ENCODE data around the gene SRP14. TPM values are rescaled to one million over a fixed set of nuclear protein-coding genes. Genes with fewer than 3 reads are reported as not detected.
A peak's percentile ranks its signal among the peaks of the same experiment; 100 is the strongest.
"Not testable (repeated sequence)": the region's sequence is repeated elsewhere in the genome, so short reads cannot be mapped to it uniquely, and the experiment has no call there.

Gene SRP14, protein sequence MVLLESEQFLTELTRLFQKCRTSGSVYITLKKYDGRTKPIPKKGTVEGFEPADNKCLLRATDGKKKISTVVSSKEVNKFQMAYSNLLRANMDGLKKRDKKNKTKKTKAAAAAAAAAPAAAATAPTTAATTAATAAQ
- total RNA-seq (2014; rRNA removed; shearing (Covaris generic)), result 317 and 358 TPM in 2 replicates

DNA sequence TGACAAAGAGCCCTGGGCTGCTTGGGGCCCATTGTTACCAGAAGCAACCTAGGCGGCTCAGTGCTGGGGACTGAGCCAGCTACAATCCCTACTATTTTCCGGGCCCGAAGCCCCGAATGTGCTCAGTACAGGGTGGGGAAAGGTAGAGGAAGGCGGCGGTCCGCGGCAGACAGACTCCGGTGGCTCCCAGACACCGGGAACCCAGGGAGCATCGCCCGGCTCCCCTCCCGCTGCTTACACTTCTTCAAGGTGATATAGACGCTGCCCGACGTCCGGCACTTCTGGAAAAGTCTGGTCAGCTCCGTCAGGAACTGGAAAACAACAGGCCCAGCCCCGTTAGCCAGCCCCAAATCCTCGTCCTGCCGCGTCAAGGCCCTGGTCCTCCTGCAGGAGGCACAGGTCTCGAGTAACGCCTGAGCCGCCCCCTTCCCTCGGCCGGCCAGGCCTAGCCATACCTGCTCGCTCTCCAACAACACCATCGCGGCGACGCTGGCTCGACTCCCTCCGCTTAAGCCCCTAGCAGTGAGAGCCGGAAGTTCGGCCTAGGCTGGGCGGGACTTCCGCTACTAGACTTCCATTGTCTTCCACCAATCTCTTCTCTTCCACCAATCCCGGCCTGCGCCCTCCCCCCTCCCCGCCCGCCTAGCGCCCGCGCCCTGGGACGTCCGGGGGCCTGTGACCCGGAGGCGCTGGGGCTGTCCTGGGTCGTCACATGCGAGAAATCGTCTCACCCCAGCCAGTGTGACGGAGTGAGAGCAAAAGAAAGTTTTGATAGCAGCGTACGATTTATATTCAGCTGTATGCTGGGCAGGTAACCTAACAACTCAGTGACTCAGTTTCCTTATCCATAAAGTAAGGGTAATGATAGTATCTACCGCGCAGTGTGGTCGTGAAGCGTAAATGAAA is at the start of gene SRP14:
TSS of gene SRP14 (minus strand) at position 544 of the 906 bp plus-strand sequence. CDS start at position 479, 65 bp downstream.
- peak; percentile 87 for DNase-seq (ENCODE audit: low spot score)

DNA sequence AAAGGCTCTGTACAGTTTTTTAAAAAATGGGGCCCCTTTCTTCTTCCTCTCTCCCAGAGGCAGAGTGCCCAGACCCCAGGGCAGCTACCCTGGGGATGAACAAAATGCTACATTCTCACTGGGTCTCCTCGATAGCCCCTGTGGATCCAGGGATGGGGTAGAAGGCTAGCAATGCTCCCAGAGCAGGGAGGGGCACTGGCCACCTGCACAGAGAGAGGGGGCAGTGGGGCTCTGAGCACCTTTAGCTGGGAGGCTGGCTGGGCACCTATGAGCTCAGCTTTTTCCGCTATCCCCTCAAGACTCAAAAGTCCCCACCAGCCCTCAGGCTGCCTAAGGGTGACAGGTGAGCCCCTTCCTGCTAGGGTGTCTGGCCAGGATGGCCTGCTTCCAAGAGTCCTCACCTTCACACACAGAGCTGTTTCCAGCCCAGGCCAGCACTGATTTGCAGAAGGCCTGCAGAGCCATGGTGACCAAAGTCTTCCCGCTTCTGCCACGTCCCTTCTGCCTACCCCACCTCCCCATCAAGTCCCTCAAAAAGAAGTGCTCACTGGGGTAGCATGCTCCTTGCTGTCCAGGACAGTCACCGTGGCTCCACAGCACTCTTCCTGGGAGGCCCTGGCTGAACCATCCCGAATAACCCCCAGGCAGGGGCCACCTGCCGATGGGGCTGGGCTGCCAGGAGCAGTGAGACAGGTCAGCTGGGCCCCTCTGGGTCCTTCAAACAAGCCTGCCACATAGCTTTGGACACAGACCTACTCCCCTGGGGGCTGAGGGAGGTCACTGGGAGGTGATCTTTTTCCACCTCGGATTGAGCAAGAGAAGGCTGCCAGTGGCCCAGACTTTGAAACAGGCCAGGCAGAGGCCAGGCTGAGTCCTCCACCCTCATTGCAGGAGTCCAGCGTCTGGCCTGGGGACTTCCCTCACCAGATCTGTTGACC is 49.3 kb upstream of the SRP14 start:
- no peak for DNase-seq (ENCODE audit: low spot score)

DNA sequence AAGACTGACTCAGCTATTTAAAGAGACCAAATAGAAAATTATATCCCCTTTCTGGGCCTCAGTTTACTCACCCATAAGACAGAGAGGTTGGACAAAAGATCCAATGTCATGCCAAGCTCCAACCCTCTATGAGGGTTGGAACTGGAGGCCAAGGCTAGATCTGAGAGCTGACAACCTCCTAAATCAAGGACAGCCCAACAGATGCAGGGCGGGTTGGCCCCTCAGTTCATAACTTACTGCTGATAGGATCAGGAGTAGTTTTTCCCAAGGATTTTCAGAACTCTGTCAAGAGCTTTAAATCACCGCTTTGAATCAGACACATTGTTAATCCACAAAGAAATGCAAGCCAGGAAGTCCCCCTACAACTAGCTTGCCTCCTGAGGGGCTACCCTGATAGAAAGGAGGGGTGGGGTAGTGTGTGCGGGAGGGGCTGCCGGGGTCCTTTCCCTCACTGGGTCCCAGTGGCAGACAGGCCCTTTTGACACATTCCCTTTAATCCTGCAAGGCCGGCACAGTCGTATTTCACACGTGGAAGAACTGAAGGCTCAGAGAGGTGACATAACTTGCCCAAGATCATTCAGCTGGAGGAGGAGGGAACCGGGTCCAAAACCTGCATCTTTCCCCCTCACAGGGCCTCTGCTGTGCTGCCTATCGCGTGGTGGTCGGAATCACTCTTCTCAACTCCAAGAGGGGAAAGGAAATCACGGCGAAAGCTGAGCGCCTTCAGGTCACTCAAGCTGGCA is 48.3 kb upstream of the SRP14 start:
- DNase-seq (ENCODE audit: low spot score), result no peak

DNA sequence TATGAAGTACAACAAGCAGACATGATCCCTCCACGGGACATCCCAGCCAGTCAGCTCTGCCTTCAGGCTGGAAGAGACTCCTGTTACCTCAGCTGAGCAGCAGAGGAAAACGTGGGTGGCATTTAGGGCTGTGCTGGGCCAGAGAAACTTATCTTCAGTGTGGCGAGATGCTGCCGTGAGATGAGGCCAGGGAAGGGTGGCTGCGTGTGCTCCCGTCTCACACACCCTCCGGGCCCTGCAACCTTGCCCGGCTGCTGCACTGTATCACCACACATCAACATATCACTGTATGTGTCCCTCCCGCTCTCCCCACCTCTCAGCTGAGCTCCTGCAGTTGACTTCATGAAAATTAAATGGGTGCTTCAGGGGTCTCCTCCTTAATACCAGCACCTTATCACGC is 46.3 kb upstream of the SRP14 start:
- DNase-seq (ENCODE audit: low spot score), result peak; percentile 79

DNA sequence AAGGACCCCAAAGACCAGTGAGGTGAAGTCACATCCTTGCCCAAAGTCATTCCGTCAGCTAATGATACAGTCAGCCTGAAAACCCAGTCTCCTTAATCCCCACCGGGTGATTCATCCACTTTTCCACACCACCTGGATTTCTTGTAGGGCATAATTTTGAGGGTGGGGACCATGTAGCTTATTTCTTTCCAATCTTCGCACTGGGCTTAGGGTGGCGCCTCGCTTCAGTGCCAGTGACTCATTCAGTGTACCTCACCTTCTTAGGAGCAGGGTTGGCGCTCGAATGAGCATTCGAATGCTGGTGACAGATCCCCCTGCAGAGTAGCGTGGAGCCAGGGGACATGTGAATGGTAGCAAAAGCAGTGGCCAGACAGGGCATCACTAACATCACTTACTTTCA is 45.7 kb upstream of the SRP14 start:
- peak; percentile 73 for DNase-seq (ENCODE audit: low spot score)

DNA sequence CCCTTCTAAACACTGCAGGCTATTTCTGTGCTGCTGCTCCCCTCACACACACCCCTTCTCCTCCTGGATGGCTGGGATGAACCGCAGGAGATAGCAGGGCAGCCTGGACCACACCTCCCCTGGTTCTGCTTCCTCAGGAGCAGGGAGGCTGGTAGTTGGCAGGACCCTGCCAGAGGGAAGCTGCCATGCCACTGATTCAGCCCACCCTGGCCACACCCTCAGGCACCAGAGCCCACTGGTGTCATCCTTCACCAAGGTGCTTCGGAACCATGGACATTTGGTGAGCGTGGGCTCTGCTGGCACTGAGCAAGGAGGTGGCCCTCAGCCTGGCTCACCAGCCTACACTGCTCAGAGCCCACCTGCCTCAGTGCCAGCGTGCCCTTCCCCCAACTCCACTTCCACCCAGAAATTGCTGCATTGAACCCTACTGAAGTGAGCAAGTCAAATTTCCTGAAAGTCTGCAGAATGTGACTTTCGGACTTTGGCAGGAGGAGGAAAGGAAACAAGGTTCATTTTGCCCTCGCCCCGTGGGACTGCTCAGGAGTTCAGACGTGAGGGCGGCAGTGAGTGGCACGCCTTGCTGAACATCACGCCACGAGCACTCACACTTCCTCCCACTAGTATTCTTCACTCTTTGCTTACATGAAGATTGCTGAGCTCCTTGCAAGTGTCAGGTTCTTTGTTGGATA is 43.4 kb upstream of the SRP14 start:
- no peak for DNase-seq (ENCODE audit: low spot score)

DNA sequence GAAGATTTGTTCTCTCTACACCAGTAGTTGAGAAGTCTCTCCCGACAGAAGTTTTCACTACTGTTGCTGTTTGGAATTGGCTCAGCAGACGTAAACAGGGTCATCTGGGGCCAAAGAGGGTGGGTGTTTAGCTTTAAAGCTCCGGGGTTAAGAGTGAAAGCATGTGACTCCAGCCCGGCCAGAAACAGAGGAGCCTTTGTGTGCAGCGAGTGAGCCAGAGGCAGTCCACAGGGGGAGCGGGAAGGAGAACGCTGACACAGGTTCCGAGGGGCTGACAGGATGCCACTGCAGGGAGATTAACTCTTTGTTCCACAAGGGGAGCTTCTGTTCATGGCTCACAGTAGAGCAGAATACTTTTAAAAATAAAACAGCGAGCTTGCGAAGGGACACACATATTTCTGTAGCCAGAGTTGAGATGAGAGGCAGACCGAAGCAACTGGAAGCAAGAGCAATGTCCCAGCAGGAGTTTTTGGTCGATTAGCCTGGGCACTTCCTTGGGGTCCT is 42.8 kb upstream of the SRP14 start:
- DNase-seq (ENCODE audit: low spot score), result peak; percentile 93

DNA sequence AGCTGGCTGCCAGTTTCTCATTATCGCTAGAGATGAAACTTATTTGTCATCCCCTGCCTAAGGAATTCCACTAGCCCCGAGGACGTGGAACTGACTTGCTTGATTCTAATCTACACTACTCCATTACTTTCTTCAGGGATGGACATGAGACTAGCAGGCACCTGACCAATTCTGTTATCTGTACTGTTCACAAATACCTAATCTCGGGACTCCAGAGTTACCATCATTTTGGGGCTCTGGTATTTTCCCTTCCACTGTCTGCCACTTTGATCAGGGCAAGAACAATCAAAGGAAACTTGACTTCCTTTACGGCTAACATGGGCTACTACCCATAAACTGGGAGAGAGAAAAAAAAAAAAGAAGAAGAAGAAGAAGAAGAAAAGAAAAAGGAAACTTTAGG is 41.9 kb upstream of the SRP14 start:
- DNase-seq (ENCODE audit: low spot score), result no peak

DNA sequence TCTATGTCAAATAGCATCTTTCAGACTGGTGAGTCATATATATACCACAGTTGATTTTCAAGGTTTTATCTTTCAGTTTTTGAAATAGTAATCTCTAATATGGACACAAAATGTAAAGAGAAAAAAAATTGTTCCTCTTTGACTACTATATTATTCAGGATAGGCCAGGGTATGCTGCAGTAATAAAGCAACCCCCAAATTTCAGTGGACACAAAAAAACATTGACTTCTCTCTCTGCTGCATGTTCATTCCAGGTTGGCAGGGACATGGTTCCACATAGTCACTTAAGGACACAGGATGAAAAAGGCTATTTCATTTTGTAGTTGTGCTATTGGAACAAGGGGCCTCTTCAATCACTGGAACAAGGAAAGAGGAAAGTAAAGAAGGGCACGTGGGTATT is 41.1 kb upstream of the SRP14 start:
- no peak for DNase-seq (ENCODE audit: low spot score)

DNA sequence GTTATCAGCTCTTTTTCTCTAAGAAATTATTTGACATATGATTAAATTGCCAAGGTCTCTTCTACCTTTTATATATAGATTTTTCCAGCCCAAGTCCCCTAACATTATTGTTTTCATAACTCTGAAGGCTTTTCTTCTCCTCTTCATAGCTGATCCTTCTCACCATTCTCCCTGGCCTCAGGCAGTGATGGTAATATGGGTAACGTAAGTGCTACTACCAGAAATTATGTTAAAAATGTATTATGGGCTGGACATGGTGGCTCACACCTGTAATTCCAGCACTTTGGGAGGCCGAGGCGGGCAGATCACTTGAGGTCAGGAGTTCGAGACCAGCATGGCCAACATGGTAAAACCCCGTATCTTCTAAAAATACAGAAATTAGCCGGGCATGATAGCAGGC is 40.5 kb upstream of the SRP14 start:
- no peak for DNase-seq (ENCODE audit: low spot score)

DNA sequence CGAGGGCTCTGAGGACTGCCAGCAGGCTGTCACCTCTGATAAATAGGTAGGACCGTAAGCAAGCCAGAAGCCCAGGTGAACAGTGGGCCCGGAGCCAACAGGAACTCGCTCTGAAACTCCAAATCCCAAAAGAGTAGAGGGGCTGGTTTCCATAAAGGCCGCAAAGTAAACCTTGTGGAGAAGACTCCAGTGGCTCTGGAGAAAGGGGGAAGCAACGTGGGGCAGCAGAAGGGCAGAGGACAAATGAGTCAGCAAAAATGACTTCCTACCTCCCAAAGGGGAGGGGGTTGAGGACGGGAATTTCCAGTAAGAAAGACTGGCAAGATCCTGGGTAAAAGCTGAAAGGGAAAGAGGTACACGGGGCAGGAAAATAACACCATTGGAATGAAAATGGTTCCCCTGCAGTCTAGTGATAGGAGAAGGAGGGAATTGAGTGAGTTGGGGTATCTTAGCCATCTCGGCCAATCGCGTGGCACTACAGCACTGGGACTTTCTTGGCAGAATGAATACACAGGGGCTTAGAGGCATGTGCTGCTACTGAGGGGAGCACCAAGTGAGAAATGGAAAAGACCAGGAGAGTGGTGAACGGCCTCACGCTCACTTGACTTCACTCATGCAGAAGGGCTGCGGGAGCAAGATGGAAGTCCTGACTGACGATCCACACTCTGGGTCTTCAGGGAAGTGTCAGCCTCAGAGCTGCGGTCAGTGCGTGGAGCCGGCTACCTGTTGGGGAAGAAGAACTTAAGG is 36.5 kb upstream of the SRP14 start:
- peak; percentile 56 for DNase-seq (ENCODE audit: low spot score)

DNA sequence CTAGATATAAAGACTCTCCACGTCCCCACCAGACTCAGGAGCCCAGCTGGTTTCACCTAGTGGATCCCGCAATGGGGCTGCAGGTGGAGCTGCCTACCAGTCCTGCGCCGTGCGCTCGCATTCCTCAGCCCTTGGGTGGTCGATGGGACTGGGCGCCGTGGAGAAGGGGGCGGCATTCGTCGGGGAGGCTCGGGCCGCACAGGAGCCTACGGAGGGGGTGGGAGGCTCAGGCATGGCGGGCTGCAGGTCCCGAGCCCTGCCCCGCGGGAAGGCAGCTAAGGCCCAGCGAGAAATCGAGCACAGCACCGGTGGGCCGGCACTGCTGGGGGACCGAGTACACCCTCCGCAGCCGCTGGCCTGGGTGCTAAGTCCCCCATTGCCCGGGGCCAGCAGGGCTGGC is 35.7 kb upstream of the SRP14 start:
- not testable (repeated sequence) for DNase-seq (ENCODE audit: low spot score)

DNA sequence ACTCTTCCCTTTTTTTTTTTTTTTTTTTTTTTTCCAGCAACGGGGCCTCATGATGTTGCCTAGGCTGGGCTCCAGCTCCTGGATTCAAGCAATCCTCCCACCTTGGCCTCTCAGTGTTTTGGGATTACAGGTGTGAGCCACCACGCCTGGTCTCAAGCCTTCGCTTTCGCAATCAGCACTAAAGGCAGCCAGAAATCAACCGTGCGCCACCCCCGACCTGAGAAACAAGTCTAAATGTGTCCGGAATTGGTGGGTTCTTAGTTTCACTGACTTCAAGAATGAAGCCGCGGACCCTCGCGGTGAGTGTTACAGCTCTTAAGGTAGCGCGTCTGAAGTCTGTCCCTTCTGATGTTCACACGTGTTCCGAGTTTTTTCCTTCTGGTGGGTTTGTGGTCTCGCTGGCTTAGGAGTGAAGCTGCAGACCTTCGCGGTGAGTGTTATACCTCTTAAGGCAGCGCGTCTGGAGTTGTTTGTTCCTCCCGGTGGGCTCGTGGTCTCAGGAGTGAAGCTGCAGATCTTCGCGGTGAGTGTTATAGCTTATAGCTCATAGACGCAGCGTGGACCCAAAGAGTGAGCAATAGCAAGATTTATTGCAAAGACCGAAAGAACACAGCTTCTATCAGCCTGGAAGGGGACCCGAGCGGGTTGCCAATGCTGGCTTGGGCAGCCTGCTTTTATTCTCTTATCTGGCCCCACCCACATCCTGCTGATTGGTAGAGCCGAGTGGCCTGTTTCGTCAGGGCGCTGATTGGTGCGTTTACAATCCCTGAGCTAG is 34.9 kb upstream of the SRP14 start:
- not testable (repeated sequence) for DNase-seq (ENCODE audit: low spot score)

DNA sequence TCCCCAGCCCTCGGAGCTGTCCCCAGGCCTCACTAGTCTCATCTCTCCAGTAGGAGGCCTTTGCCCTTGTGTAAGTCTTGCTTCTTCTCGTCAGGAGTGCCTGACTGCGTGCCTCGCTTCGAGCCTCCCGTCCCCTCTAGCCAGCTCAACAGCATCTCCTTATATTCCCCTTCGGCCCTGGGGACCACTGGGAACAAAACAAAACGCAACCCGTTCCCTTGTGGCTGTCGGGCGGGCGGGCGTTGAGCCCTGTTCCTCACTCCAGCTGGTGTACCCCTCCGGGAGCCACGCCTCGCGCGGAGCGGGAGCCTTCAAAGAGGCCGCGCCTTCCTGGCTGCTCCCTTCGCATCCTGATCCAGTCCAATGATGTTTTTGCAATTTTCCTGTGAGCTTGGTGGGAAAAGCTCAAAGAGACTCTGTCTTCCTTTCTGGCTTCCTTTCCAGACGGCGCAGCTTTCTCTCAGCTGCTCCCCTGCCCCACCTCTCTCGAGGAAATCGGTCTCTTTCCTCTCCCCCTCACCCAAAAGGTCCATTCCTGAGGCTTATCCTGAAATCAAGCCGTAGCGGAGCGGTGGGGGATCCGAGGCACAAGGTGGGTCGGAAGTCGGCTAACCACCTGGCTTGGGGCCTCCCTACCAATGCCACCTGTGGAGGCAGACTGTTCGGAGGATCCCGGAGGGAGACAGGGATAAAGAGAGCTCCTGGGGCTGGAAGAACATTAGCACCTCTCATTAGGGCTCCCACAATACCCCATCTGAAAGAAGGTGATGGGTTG is 33.4 kb upstream of the SRP14 start:
- no peak for DNase-seq (ENCODE audit: low spot score)

DNA sequence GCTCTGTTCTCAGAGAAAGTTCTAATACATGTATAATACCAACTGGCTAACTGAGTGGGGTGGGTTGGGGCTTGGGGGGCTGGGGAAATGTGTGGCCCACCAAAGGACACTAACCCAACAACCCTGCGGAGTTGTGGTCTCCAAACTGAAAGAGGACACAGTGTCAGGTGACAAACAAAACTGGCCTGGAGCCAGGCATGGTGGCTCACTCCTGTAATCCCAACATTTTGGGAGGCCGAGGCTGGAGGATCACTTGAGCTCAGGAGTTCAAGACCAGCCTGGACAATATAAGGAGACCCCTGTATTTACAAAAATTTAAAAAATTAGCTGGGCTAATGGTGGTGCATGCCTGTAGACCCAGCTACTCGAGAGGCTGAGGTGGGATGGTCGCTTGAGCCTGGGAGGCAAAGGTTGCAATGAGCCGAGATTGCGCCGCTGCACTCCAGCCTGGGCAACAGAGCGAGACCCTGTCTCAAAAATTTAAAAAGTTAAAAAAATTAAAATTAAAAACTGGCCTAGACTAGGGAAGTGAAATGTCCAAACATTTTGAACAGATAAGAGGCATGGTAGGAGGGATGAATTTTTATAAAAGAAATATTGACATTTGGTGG is 31.7 kb upstream of the SRP14 start:
- DNase-seq (ENCODE audit: low spot score), result no peak

DNA sequence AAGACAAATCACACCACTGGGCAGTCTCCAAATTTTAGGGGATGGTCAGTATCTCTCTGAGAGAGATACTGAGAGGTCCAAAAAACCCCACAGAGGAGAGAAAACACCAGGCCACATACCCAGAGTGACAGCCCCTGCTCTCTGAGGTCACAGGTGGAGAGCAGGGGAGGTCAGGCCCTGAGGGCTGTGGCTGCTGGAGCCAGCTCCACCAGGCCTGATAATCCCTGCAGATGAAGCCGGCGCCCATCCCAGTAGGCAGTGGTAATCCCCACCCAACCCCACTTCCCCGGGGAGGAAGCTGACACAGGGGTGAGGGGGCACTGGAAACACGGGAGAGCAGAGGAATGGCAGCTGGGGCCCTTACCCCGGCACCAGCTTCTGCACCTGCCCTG is 31.2 kb upstream of the SRP14 start:
- no peak for DNase-seq (ENCODE audit: low spot score)

DNA sequence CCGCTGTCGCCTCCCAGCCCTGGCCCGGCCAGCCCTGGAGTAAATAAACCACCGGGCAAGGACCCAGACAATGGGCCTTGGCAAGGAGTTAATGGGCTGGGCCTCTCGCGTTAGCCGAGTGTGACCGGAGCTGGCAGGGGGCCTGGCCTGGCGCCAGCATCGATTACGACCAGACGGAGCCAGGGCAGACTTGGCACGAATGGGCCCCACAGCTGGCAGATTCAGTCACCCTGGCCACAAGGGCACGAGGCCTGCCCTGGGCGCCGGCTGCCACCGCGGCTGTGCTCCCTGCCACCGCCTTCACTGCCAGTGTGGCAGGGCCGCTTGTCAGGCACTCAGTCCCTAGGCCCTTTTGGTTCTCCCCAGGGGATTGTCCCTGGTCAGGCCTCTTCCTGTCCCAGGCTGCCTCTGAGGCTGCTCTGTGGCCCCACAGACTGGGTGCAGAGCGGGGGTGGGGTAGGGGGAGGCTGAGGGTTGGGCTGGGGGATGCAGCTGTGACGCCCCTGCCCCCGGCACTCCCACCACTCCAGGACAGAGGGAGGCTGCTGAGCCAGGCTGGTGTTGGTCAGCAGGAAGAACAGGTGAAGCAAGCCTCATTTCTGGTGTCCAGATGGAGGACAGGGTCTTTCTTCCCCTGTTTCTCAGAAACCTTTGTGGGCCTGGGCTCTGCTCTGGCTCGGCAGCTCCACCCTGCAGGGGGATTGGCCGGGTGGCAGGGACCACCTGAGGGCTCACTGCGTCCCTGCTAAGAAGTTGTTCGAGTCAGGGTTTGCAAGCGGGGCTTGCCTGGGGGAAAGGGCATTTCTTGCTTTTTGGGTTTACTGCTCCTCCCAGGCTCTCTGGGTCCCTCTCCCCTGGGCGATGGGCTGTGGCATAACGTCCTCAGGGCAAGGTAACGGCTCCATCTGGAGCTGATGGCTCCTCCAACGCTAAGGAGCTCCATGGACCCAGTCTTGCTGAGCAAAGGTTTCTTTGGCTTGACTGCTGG is 30.5 kb upstream of the SRP14 start:
- peak; percentile 98 for DNase-seq (ENCODE audit: low spot score)

Measured in H4 (cell line).